Measurements from ENCODE around the gene COG6.
A peak's percentile ranks its signal among the peaks of the same experiment; 100 is the strongest.

The COG6 gene

GRCh38 chr13:39682310-39682709 is 26.8 kb downstream of the COG6 start:
- DNase-seq (ENCODE audit: low spot score): no peak

- DNase-seq (ENCODE audit: low spot score): no peak
These were observed 27.3 kb downstream of the COG6 start for GRCh38 chr13:39682788-39683187.

- peak; percentile 59 for DNase-seq (ENCODE audit: low spot score)
These were observed 29.2 kb downstream of the COG6 start for GRCh38 chr13:39684531-39685137.

- no peak for DNase-seq (ENCODE audit: low spot score)
These were observed 30.2 kb downstream of the COG6 start for GRCh38 chr13:39685652-39686051.

- no peak for DNase-seq (ENCODE audit: low spot score)
These were observed 32.8 kb downstream of the COG6 start for GRCh38 chr13:39688278-39688677.

- peak; percentile 9 for DNase-seq (ENCODE audit: low spot score)
These were observed 33.4 kb downstream of the COG6 start for GRCh38 chr13:39688699-39689405.

GRCh38 chr13:39692660-39693438 is 37.4 kb downstream of the COG6 start:
- DNase-seq (ENCODE audit: low spot score): no peak

- DNase-seq (ENCODE audit: low spot score): no peak
These were observed 43.8 kb downstream of the COG6 start for GRCh38 chr13:39699274-39699673.

GRCh38 chr13:39712626-39713025 is 57.2 kb downstream of the COG6 start:
- DNase-seq (ENCODE audit: low spot score): no peak

GRCh38 chr13:39729156-39729555 is 73.7 kb downstream of the COG6 start:
- no peak for DNase-seq (ENCODE audit: low spot score)

- no peak for DNase-seq (ENCODE audit: low spot score)
These were observed 79.5 kb downstream of the COG6 start for GRCh38 chr13:39734952-39735351.

GRCh38 chr13:39737047-39737446 is 81.6 kb downstream of the COG6 start:
- DNase-seq (ENCODE audit: low spot score): no peak

- DNase-seq (ENCODE audit: low spot score): no peak
These were observed 85.3 kb downstream of the COG6 start for GRCh38 chr13:39740761-39741160.

GRCh38 chr13:39748961-39749360 is 93.5 kb downstream of the COG6 start:
- DNase-seq (ENCODE audit: low spot score): no peak

- no peak for DNase-seq (ENCODE audit: low spot score)
These were observed 94.1 kb downstream of the COG6 start for GRCh38 chr13:39749528-39749927.

GRCh38 chr13:39751805-39752204 is 96.3 kb downstream of the COG6 start:
- no peak for DNase-seq (ENCODE audit: low spot score)

- DNase-seq (ENCODE audit: low spot score): no peak
These were observed 105.1 kb downstream of the COG6 start for GRCh38 chr13:39760521-39760920.

- peak; percentile 37 for DNase-seq (ENCODE audit: low spot score)
These were observed 110.5 kb downstream of the COG6 start for GRCh38 chr13:39765801-39766463.

GRCh38 chr13:39766464-39767158 is 111.1 kb downstream of the COG6 start:
- DNase-seq (ENCODE audit: low spot score): no peak

GRCh38 chr13:39767791-39768517 is 112.5 kb downstream of the COG6 start:
- peak; percentile 12 for DNase-seq (ENCODE audit: low spot score)

- no peak for DNase-seq (ENCODE audit: low spot score)
These were observed 113.5 kb downstream of the COG6 start for GRCh38 chr13:39768962-39769361.

Measured in NAMALWA (cell line).